HepG2 (cell line): ENCODE results near the gene TFB1M. TPM values are rescaled to one million over a fixed set of nuclear protein-coding genes. Genes with fewer than 3 reads are reported as not detected.

Source experiments
- ATAC-seq: fragments of 200-7000 bp; cut with Tn5 transposase; 3 replicates; pipeline ENCODE4 v1.9.1; 2020; ENCODE audit warnings: mild to moderate bottlenecking, moderate library complexity
- BruUV-seq: library from RNA; stranded (reverse); fragments of 400-500 nt; replicated peaks from 2 replicates; lab custom pipeline; 2021; lab: Mats Ljungman, UMichigan
- CTCF ChIA-PET: fragments of 300-600 bp; formaldehyde crosslinking; extraction: SDS; loops from one replicate; lab custom pipeline; 2021; ENCODE audit warnings: low total read pairs, inconsistent platforms, low intra/inter-chr PET ratio; lab: Yijun Ruan, JAX
- POLR2A ChIA-PET: fragments of 350-600 bp; sonication (Branson Sonifier 250); formaldehyde crosslinking; loops from one replicate; lab custom pipeline; 2020; ENCODE audit warnings: antibody characterized with exemption, inconsistent platforms; lab: Yijun Ruan, JAX
- DNase-seq: peaks from one replicate; pipeline ENCODE4 v3.0.0-alpha.2; 2015; ENCODE audit warnings: low spot score
- FAIRE-seq: peaks from 3 replicates; lab custom pipeline; 2011; peaks lifted over from hg19 to GRCh38; lab: Jason Lieb, UNC
- H2AFZ ChIP-seq: one replicate; pipeline ENCODE4 v1.6.1; 2011; ENCODE audit warnings: low read length, inconsistent platforms
- H3K27ac ChIP-seq: fragments of 300-600 bp; 3 replicates; pipeline ENCODE4 v1.8.0; 2011; ENCODE audit warnings: mixed run types, mild to moderate bottlenecking, mixed read lengths, low read length, inconsistent platforms; ENCODE audit not compliant: insufficient read depth; ENCODE audit errors: extremely low read length
- H3K27me3 ChIP-seq, 2 experiments: fragments of 200-600 bp in 1 of 2; 2 replicates in 1 of 2; 3 replicates in 1 of 2; pipeline versions ENCODE4 v1.6.0 to v1.8.0; 2011; ENCODE audit warnings: low read length in 2 of 2, mild to moderate bottlenecking in 2 of 2, moderate library complexity in 2 of 2, inconsistent platforms in 1 of 2; ENCODE audit not compliant: insufficient read depth in 2 of 2, control insufficient read depth in 1 of 2
- H3K36me3 ChIP-seq, 2 experiments: fragments of 200-600 bp in 1 of 2; replicated peaks in 1 of 2; 2 replicates in 1 of 2; 3 replicates in 1 of 2; pipeline versions ENCODE4 v1.5.1 to v1.8.0; 2011; ENCODE audit warnings: low read length in 2 of 2, inconsistent platforms in 1 of 2; ENCODE audit not compliant: insufficient read depth in 2 of 2, control insufficient read depth in 1 of 2
- H3K4me1 ChIP-seq: 2 replicates; pipeline ENCODE4 v1.5.1; 2012; ENCODE audit warnings: low read length, inconsistent platforms; ENCODE audit not compliant: insufficient read depth
- H3K4me2 ChIP-seq: 2 replicates; pipeline ENCODE4 v1.6.0; 2011; ENCODE audit warnings: low read depth, low read length, inconsistent platforms
- H3K4me3 ChIP-seq, 3 experiments: fragments of 200-600 bp in 1 of 3; sonication (generic), shearing (Covaris generic) in 1 of 3; replicated peaks in 1 of 3; 2 replicates each; pipeline ENCODE4 v1.5.1; 2011 to 2016; ENCODE audit warnings: low read length in 3 of 3, inconsistent platforms in 2 of 3, low read depth in 2 of 3, mild to moderate bottlenecking in 2 of 3, control low read depth in 1 of 3, mixed read lengths in 1 of 3; ENCODE audit not compliant: insufficient read depth in 1 of 3
- H3K79me2 ChIP-seq: one replicate; pipeline ENCODE4 v1.6.1; 2011; ENCODE audit warnings: low read length, inconsistent platforms; ENCODE audit not compliant: insufficient read depth
- H3K9ac ChIP-seq: 2 replicates; pipeline ENCODE4 v1.6.0; 2011; ENCODE audit warnings: mild to moderate bottlenecking, low read depth, low read length, inconsistent platforms; ENCODE audit not compliant: insufficient read depth
- H3K9me3 ChIP-seq: 2 replicates; pipeline ENCODE4 v1.5.1; 2012; ENCODE audit warnings: mild to moderate bottlenecking, low read length
- H4K20me1 ChIP-seq: 2 replicates; pipeline ENCODE4 v1.6.0; 2011; ENCODE audit warnings: inconsistent platforms, mild to moderate bottlenecking, low read length, moderate library complexity; ENCODE audit not compliant: insufficient read depth
- AFF4 ChIP-seq: sonication (generic); formaldehyde crosslinking; IDR thresholded peaks from 2 replicates; pipeline ENCODE4 v1.4.0; 2020; ENCODE audit warnings: missing genetic modification reagents
- ASH2L ChIP-seq: fragments of 300-600, 200-600 bp; sonication (generic); IDR thresholded peaks from 2 replicates; pipeline ENCODE4 v1.7.0; 2017; ENCODE audit warnings: low read depth, mild to moderate bottlenecking, moderate library complexity, mixed read lengths, low read length; ENCODE audit not compliant: insufficient read length
- CBX1 ChIP-seq: IDR thresholded peaks from one replicate; pipeline ENCODE4 v1.6.1; 2016; ENCODE audit warnings: antibody characterized with exemption, low read depth
- CERS6 ChIP-seq: sonication (generic); formaldehyde crosslinking; IDR thresholded peaks from 2 replicates; pipeline ENCODE4 v1.5.0; 2020; ENCODE audit warnings: missing genetic modification reagents
- CHCHD3 ChIP-seq: sonication (generic); formaldehyde crosslinking; IDR thresholded peaks from 2 replicates; pipeline ENCODE4 v1.8.0; 2022; ENCODE audit warnings: mild to moderate bottlenecking, missing genetic modification reagents, moderate library complexity
- HNF1A ChIP-seq, 2 experiments: sonication (generic) in 1 of 2; formaldehyde crosslinking in 1 of 2; IDR thresholded peaks; 2 replicates each; pipeline versions ENCODE4 v1.4.0 to v1.6.1; 2016 to 2020; ENCODE audit warnings: borderline replicate concordance in 1 of 2, low read depth in 1 of 2, mild to moderate bottlenecking in 1 of 2, missing genetic modification reagents in 1 of 2
- IRF2 ChIP-seq: IDR thresholded peaks from 2 replicates; pipeline ENCODE4 v1.6.1; 2018; ENCODE audit warnings: missing genetic modification reagents, missing compliant biosample characterization
- KAT2B ChIP-seq: fragments of 150-350 bp; IDR thresholded peaks from 2 replicates; pipeline ENCODE4 v1.6.1; 2014; ENCODE audit warnings: low read depth, low read length, borderline replicate concordance
- RXRA ChIP-seq: sonication (generic); formaldehyde crosslinking; IDR thresholded peaks from 2 replicates; pipeline ENCODE4 v1.5.1; 2020; ENCODE audit warnings: missing genetic modification reagents
- SALL1 ChIP-seq: sonication (generic); formaldehyde crosslinking; IDR thresholded peaks from 2 replicates; pipeline ENCODE4 v1.8.0; 2022; ENCODE audit warnings: mild to moderate bottlenecking, missing genetic modification reagents
- SMARCE1 ChIP-seq: fragments of 450-650 bp; IDR thresholded peaks from 2 replicates; pipeline ENCODE4 v1.6.1; 2017; ENCODE audit warnings: borderline replicate concordance
- ZNF333 ChIP-seq: sonication (generic); formaldehyde crosslinking; IDR thresholded peaks from 2 replicates; pipeline ENCODE4 v1.4.0; 2020; ENCODE audit warnings: mild to moderate bottlenecking, missing genetic modification reagents, borderline replicate concordance
- ZNF367 ChIP-seq: sonication (generic); formaldehyde crosslinking; IDR thresholded peaks from 2 replicates; pipeline ENCODE4 v1.4.0; 2020; ENCODE audit warnings: missing genetic modification reagents, borderline replicate concordance
- ZNF580 ChIP-seq: IDR thresholded peaks from 2 replicates; pipeline ENCODE4 v1.6.1; 2016; ENCODE audit warnings: low read depth, borderline replicate concordance
- WGBS: methylation state at CpG from one replicate; pipeline ENCODE4 v1.1.6; 2017; ENCODE audit warnings: low lambda C conversion rate; 5-methylcytosine and 5-hydroxymethylcytosine counted together
- in situ Hi-C: cut with HindIII; loops from 2 replicates; pipeline ENCODE4 v1.10.0; 2017; ENCODE audit warnings: low pct_unique_long_range_greater_than_20kb; ENCODE audit not compliant: extremely low pct_ligation_motif_present
- intact Hi-C: fragments of 100-400 bp; cut with micrococcal nuclease; formaldehyde crosslinking; loops from one replicate; pipeline ENCODE4 v1.10.0; 2022; ENCODE audit not compliant: unreplicated experiment
- polyA plus RNA-seq, 8 experiments: library from polyadenylated mRNA; depleted of rRNA in 3 of 8; stranded (reverse) in 7 of 8; unstranded in 1 of 8; fragments of >200 nt; fragmentation: Illumina TruSeq in 4 of 8; extraction: Trizol in 4 of 8; gene quantifications; 2 replicates each; pipeline versions ENCODE4 v1.2.1 to v1.2.3, GENCODE V29; 2011 to 2016; ENCODE audit warnings: low read depth in 4 of 8, missing spikeins in 1 of 8, mixed read lengths in 1 of 8; ENCODE audit not compliant: insufficient read depth in 1 of 8
- total RNA-seq, 5 experiments: library from RNA; depleted of rRNA; stranded (reverse); fragments of >200 nt; fragmentation: Illumina TruSeq; extraction: Trizol; gene quantifications; 2 replicates each; pipeline ENCODE4 v1.2.3, GENCODE V29; 2016; ENCODE audit warnings: low read depth in 1 of 5

The TFB1M gene
- total and polyA plus RNA-seq, 2 of the 13 experiments (the other 11 are each of a cell fraction or from before 2014, with no cell fraction given): 91.4 to 122 TPM

- H3K9me3 ChIP-seq: no peaks in the 10 kb centered on the region
- CTCF ChIA-PET: interaction anchor here (1.3 kb wide), 1 partner anchor 89 kb away, joined by 4 read pairs; no protein-coding TSS in a partner anchor
- TF ChIP-seq HNF1A (IDR thresholded peaks at IDR 0.05; ENCODE audit: low read depth) (no peak), HNF1A (CRISPR knock-in tag; IDR thresholded peaks at IDR 0.05; ENCODE audit: borderline replicate concordance) (no peak), RXRA (CRISPR knock-in tag) (no peak), CHCHD3 (CRISPR knock-in tag) (no peak), CERS6 (CRISPR knock-in tag) (no peak), ZNF333 (CRISPR knock-in tag) (no peak), AFF4 (CRISPR knock-in tag) (no peak), SALL1 (CRISPR knock-in tag) (no peak), SMARCE1 (no peak), IRF2 (CRISPR knock-in tag) (no peak), ZNF367 (no peak), KAT2B (no peak), CBX1 (no peak), ZNF580 (CRISPR knock-in tag) (no peak), ASH2L (no peak)
Observed at GRCh38 chr6:155265843-155266535, 48.3 kb downstream of the TFB1M start.

More at GRCh38 chr6:155265843-155266535, 48.3 kb downstream of the TFB1M start:
- Histone ChIP-seq H3K4me2 (no peak overlapping the region), H3K4me1 (0 out of 2 replicates have a peak, but pooled peaks cover 7% of the 10 kb centered on the region), H2AFZ (no peak overlapping the region), H3K9ac (no peak overlapping the region), H4K20me1 (peaks cover 3% of the 10 kb centered on the region; the same call in 1 of the 2 replicates), H3K27me3 (no peaks in the 10 kb centered on the region), H3K27ac (no peak overlapping the region), H3K4me3 (no peak overlapping the region), H3K36me3 (peaks cover 36 to 78% of the 10 kb centered on the region in 2 experiments), H3K79me2 (peaks cover 13% of the 10 kb centered on the region)
- DNase-seq (no peak), ATAC-seq (peak; percentile 53; the same call in 2 of the 3 replicates), FAIRE-seq (no peak)
- intact Hi-C loops (no loop called here), in situ Hi-C loops (no loop called here)
- BruUV-seq: no TSS peak
- 98% methylated on average over 4 of the region's 4 CpGs for WGBS
- POLR2A ChIA-PET: no interaction called here
